MM.1S (cell line): ENCODE data around the gene JAG2.

Source experiments
- CTCF ChIP-seq: fragments of 300-600 bp; sonication (generic); IDR thresholded peaks from 2 replicates; pipeline ENCODE4 v1.5.1; 2016; ENCODE audit warnings: antibody characterized with exemption, low read length, mixed read lengths
- EZH2 ChIP-seq: fragments of 300-600 bp; sonication (generic); optimal IDR thresholded peaks from 2 replicates; pipeline ENCODE3; 2017; ENCODE audit warnings: low read depth, mild to moderate bottlenecking, antibody characterized with exemption, low read length, mixed read lengths

- TF ChIP-seq CTCF (no peak), EZH2 (no peak)
Observed at GRCh38 chr14:105216490-105217247, 48.1 kb upstream of the JAG2 start.
